HCEC 1CT (cell line): ENCODE results near the gene NEU1.
"Not testable (repeated sequence)": the region's sequence is repeated elsewhere in the genome, so short reads cannot be mapped to it uniquely, and the experiment has no call there.

ENCODE experiments used
- DNase-seq: peaks from one replicate; pipeline ENCODE4 v3.0.0-alpha.2; 2017

NEU1 gene

GRCh38 chr6:31815025-31815838 lies 47.4 kb downstream of the NEU1 start, which contains the start of the genes HSPA1A and HSPA1L:
Gene HSPA1A, plus strand, starts transcription at chr6:31815543. Its CDS starts 214 bp downstream, at chr6:31815757.
Gene HSPA1L, minus strand, starts transcription at chr6:31815283. Its CDS starts 3,311 bp downstream, at chr6:31811972.
- DNase-seq: peak; percentile 96

- DNase-seq: peak; percentile 99
These were observed 48.0 kb downstream of the NEU1 start for GRCh38 chr6:31814677-31815024.

- DNase-seq: no peak
These were observed 49.2 kb downstream of the NEU1 start for GRCh38 chr6:31813465-31813849.

- no peak for DNase-seq
These were observed 51.0 kb downstream of the NEU1 start for GRCh38 chr6:31811645-31812044.

GRCh38 chr6:31808599-31808998 lies 54.0 kb downstream of the NEU1 start:
- DNase-seq: not testable (repeated sequence)
